CD1c-positive myeloid dendritic cell (primary cell): ENCODE measurements around the gene PKP4.
"Not testable (repeated sequence)": the region's sequence is repeated elsewhere in the genome, so short reads cannot be mapped to it uniquely, and the experiment has no call there.

Experiments used
- DNase-seq: peaks from one replicate; pipeline ENCODE4 v3.0.0-alpha.2; 2016; ENCODE audit errors: extremely low spot score

The PKP4 gene

DNA sequence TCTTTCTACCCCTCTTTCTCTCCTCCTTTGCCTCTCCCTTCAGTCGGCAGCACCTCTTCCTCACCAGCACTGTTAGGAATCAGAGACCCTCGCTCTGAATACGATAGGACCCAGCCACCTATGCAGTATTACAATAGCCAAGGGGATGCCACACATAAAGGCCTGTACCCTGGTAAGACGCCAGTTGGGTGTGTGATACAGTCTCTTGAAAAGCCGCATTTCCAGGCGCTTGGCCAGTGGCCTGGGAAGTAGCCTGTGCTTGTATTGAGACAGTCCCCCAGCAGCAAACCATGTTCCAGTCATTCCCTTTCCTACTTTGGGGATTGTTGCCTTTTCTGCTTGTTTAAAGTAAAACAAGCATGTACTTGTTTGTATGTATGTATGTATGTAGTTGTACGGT, 219.9 kb downstream of the PKP4 start:
- DNase-seq = no peak

DNA sequence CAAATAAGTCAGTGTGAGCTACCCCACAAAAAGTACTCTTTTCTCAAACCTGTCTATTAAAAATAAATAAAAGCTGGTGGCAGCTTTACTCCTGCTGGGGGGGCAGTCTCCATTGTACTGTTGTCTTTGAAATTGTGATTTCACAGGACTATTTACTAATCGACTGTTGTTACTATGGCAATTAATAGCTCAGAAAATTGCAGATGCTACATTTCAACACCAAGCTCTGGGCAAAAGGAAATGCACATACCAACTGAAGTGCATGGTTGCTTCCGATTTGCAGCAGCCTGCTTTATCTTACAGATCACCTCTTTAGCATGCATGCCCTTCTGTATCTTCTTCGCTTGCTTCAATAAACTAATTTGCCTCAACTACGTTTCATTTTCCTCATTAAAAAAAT, 220.8 kb downstream of the PKP4 start:
- no peak for DNase-seq

DNA sequence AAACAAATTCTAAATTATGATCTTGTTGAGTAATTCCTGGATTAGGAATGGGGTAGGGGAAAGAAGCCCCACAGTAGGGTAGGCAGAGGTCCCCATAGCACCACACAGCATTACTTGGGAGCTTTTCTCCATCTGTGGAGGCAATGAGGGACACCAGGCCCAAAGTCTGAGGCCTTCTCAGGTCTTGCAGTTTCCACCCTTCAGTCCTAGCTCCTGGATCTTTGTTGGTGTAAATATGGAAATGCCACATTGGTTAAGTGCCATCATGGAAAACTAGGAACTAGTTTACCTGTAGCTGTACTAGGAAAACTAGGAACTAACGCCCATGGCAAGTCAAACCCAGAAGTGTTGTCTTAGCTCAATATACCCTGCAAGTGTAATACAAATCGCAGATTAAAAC, 225.1 kb downstream of the PKP4 start:
- DNase-seq = no peak

DNA sequence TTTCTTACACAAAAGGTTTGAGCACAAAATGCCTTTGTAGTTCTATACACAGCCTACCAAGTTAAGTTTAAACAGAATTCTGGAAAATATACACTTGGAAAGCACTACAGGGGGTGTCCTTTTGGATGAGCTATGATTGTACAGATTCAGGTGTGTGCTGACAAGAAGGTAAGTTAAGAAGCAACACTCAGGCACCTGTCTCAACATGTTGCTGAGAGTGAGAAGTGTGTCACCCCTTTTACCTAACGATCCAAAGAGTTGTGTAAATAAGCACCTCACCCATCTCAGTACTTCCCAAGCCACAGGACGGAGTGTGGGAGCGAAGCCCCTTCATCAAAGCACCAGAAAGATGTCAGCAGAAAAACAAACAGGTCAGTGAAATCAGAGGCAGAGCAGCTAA, 228.9 kb downstream of the PKP4 start:
- no peak for DNase-seq

DNA sequence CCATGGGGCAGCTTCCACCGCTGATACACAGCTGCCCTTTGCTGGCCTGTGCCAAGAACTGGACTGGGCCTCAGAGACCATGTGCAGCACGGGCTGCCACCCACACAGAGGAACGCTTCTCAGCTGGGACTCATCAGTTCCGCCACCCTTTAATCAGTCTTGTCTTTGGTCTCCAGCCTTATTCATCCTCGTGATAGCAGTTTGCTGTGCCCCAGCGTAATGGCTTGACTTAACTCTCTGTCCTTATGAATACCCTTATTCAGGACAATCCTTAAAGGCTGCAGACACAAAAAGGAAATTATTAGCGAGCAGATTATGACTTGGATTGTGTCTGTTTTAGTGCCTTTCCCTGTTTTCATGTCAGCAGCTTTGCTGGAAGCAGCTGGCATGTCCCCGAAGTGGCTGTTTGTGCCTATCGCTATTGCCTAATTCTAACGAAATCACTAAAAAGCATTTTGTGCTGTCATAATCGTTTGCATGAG, 229.5 kb downstream of the PKP4 start:
- no peak for DNase-seq

DNA sequence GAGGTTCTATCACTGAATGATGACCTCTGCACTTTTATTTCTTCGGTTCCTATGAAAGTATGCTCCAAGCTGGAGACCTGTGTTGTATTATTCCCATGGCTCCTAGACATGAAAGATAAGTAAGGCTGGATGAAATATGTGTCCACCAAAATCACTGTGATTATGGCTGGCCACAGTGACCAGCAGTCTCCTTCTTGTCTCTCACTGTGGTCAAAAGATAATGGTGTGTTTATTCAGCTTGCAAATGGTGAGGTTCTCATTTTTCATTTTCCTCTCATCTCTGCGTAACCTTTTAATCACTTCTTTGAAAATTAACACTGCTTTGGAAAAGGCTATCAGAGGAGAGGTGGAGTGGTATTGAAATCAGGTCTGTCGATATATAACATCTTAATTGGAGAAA, 230.6 kb downstream of the PKP4 start:
- DNase-seq = no peak

DNA sequence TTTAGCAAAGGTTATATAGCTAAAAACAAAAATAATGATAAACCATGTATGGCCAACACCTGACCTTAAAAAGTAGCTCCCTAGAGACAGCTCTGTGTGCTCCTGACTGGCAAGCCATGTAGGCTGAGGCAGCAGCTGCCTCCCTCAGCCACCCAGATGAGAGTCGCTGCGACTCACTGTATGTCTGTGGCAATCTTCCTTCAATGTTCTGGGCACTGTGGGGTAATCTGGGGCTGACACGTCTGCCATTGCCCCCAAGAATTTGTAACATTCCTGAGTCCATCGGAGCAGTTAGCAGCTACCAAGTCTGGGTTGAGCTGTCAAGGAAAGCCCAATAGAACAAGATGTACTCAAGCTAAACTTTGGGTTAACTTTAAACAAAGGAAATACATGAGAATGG, 232.0 kb downstream of the PKP4 start:
- no peak for DNase-seq

DNA sequence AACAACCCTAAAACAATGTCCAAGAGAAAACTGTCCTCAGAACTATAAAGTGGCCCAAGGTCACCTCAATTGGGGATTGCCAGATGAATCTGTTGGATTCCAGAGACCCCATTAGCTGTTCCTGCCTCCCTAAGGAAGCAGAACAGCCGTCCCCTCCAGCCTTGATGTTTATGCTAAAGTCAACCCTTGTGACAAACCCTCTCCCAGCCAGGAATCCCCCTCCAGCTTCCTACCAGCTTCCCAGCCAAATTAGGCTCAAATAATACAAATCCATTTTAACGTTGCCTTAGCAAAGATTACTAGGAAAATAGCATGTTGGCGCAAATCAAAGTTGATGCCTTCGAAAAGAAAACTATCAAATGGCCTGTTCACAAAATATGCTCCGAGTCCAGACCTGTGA, 232.6 kb downstream of the PKP4 start:
- DNase-seq = no peak

DNA sequence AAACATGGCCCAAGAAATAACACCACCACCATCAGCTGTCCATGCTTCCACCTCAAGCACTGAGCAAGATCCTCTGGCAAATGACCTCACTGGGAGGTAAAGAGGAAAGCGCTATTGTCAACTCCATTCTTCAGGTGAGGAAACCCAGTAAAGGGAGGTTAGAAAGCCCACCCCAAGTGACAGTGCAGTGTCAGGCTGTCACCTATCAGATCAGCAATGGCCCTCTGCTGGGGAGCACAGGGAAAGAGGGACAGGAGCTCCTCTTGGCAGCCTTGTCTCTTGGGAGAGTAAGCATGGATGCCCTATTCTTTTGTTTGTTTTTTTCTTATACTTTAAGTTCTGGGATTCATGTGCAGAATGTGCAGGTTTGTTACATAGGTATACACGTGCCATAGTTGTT, 234.1 kb downstream of the PKP4 start:
- DNase-seq = no peak

DNA sequence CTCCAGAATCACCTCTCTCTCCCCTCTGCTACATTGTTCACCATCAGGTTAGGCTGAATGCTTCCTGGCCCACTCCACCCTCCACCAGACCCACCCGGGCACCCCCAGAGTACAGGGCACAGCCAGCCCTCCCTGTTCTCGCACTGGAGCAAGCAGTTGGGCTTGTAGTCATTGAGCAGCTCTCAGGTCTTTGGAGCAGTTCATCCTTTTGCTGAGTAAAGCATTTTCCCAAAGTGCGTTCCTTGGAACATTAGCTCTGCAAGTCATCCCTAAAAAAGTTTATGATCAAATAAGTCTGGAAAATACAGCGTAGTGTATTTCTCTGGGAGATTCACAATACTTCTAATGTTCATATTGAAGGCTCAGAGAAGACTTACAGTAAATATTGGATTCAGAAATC, 234.9 kb downstream of the PKP4 start:
- no peak for DNase-seq

DNA sequence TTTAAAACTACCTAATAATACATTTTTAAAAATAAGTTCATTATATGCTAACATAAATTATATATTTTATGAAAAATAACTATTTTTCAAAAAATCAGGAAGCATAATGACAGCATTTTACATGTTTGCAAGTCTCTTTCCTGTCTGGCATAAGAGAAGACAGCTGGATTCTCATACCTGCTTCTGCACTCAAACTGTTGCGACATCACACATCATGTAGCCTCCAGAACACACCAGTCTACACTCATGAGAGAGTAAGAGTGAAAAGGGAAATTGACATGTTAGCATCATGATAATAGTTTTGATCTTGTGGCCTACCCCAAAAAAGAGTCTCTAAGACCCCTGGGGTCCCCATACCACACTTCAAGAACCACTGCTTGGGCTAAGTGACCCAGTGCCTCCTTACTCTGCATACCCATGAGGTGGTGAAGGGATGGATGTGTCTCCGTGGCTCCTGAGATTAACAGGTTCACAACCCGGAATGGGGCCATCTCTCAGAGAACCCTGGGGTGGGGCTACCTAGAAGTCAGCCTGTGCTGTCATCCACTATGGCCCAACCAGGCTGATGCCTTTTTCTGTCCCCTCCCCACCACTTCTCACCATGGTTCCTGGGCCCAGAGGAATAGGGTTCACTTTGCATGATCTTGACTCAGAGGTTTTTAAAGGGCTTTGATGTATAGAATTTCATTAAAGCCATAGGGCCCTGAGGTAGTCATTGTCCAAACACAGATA, 235.8 kb downstream of the PKP4 start:
- DNase-seq = no peak

DNA sequence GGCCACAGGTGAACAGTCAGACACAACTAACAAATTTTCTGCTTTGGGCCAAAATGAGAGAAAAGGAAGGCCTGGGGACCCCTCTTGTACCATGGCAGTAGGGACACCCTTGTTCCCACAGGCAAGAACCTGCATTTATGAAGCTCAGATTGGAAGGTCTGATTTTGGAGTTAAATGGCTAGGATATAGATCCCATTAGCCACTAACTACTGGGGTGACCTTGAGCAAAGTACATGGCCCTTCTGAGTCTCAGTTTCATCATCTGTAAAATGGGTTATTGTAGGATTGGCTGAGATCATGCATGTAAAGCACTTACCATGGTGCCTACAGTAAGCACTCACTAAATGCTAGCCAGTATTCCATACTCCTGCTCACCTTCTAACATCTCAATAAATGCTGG, 236.7 kb downstream of the PKP4 start:
- no peak for DNase-seq

DNA sequence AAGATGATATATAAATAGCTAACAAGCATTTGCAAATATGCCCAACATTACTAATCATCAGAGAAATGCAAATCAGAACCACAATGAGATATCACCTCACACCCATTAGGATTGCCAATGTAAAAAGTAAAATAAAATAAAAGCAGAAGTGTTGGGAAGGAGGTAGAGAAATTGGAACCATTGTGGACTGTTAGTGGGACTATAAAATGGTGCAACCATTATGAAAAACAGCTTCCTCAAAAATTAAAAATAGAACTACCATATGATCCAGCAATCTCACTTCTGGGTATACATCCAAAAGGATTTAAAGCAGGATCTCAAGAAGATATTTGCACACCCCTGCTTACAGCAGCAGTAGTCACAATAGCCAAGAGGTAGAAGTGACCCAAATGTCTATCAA, 238.6 kb downstream of the PKP4 start:
- peak; percentile 3 for DNase-seq

DNA sequence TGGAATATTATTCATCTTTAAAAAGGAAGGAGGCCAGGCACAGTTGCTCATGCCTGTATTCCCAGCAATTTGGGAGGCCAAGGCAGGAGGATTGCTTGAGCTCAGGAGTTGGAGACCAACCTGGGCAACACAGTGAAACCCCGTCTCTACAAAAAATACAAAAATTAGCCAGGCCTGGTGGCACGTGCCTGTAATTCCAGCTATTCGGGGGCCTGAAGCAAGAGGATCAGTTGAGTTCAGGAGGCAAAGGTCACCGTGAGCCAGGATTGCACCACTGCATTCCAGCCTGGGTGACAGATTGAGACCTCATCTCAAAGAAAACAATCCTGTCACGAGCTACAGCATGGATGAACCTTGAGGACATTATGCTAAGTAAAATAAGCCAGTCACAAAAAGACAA, 239.0 kb downstream of the PKP4 start:
- DNase-seq = not testable (repeated sequence)

DNA sequence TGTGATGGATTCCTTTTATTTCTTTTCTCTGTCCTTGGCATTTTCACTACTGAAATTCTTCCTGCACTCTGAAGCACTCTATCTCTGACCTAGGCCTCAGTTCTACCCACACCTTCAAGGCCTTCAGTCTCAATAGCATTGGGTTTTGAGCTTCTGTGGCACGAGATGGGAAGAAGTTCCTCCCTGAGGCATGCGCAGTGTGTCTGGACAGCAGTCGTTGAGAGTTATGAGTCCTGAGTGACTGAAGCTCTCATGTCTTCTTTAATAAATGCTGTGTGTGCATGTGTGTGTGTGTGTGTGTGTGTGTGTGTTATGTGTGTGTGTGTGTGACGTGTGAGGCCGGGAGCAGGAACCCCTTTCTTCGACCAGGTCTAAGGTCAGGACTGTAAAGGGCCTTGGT, 242.6 kb downstream of the PKP4 start:
- DNase-seq = no peak

DNA sequence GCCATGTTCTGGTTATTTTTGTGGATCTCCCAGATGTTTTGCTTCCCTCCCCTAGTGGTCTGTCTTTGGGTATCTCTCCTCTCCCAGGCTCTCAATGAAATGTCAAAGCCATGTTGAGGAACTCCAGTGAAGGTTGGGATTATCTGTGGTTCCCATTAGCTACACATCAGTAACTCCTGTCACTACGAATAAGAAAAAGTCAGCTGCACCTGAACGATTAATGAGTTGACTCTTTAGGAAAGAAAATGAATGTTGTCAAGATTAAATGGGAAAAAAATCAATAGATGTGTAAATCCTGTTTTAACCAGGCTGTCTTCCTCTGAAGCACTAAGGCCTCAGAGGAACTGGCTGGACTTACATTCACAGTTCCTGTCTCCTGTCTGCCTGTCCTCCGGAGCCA, 244.3 kb downstream of the PKP4 start:
- no peak for DNase-seq

DNA sequence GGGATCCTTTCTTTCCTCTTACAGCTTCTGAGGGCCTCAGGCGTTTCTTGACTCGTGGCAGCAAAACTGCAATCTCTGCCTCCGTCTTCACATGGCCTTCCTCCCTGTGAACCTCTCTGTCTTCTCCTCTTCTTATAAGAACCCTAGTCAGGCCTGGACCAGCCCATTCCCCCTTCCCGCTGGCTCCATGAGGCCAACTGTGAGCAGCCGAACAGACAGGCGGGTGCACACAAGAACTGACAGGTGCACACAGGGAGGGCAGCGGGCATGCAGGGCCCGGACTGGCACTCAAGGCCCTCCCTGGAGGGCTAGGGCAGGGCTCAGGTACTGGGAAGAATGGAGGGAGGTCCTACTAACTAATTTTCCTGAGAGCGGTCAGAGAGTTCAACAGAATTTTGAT, 246.0 kb downstream of the PKP4 start:
- no peak for DNase-seq

DNA sequence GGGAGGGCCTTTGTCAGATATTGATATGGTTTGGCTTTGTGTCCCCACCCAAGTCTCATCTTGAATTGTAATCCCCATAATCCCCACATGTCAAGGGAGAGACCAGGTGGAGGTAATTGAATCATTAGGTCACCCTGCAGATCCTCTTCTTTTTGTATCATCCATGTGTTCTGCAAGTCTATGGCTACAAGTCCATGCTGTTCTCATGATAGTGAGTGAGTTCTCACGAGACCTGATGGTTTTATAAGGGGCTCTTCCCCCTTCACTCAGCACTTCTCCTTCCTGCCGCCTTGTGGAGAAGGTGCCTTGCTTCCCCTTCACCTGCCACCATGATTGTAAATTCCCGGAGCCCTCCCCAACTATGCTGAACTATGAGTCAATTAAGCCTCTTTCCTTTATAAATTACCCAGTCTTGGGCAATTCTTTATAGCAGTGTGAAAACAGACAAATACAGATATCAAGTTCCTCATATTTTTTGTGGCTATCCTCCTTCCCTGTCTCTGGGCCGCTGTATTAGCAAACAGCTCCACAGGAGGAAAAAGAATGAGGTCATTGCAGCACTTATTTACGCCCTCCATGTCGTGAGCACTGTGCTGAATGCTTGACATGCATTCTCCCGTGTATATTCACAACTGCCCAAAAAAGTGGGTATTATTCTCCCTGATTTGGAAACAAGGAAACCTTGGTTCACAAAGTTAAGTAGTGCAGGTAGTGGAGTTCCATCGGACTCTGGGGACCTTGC, 248.1 kb downstream of the PKP4 start:
- not testable (repeated sequence) for DNase-seq

DNA sequence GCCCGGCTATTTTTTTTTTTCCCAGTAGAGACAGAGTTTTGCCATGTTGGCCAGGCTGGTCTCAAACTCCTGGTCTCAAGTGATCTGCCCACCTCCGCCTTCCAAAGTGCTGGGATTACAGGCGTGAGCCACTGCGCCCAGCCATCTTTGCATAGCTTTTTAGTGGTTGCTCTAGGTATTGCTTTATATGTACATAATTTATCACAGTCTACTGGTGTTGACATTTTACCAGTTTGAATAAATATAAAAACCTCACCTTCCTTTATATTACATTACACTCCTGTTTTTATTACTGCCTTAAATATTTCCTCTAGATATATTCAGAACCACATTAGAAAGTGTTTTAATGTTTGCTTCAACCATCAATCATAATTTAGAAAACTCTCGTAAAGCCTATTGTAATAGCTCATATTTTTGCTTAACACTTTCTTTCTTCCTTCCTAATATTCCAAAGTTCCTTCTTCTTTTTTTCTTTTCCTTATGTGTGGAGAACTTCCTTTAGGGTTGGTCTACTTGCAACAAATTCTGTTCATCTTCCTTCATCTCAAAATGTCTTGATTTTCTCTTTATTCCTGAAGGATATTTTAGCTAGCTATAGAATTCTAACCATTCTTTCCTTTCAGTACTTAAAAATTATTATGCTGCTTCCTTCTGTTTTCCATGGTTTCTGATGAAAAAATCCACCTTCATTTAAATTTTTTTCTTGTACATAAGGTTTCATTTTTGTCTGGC, 256.2 kb downstream of the PKP4 start:
- DNase-seq = no peak

DNA sequence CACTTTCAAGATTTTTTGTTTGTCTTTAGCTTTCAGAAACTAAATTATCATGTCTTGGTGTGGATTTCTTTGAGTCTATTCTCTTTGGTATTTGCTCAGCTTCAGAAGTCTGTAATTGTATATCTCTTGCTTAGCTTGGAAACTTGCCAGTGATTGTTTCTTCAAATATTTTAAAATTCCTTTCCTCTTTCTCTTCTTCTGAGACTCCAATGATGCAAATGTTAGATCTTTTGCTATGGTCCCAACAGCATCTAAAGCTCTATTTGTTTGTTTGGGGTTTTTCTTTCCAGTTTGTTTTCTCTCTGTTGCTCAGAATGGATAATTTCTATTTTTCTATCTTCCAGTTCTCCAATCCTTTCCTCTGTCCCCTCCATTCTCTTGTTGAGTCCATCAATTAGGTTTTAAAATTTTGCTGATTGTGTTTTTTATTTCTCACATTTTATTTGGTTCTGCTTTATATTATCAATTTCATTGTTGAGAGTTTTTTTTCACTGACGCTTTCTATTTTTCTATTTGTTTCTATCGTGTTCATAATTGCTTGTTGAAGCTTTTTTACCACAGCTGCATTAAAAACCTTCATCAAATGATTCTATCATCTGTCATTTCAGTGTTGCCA, 256.9 kb downstream of the PKP4 start:
- DNase-seq = no peak

DNA sequence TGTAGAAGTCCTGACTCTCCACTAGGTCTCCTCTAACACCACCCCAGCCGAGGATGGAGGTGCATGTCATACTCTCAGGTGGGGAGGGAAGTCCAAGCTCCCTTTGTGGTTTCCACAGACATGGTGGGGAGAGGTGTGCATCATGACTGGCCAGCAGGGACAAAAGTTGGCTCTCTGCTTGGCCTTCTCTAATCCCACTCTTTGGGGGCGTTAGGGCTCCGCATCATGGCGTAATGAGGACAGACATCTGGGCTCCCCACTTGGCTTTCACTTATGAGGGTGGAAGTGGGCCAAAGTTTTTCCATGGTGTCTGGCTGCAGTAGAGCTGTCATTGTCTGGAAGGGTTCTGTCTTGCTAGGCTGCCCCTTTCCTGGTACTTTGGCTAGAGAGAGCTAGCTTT, 257.7 kb downstream of the PKP4 start:
- DNase-seq = no peak

DNA sequence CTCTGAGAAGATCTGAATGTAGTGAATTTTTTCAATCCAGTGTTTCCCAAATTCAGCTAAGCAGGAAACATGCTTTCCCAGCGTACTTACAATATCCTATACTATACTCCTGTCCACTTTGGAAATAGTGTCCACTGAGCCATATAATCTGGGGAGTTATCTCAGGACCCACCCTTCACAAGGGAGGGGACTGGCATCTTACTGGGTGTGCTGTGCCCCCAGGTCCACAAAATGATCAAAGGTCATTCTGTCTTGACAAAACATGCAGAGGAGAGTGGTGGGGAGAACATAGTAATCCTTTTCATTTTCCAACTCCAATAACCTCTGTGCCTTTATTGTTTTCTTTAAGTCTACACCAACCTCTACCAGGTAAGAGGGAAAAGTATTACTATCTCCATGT, 258.6 kb downstream of the PKP4 start:
- DNase-seq = no peak
